ENCODE measurements around the gene DOC2B. TPM values are rescaled to one million over a fixed set of nuclear protein-coding genes. Genes with fewer than 3 reads are reported as not detected.
A peak's percentile ranks its signal among the peaks of the same experiment; 100 is the strongest.

The DOC2B gene
- total and polyA plus RNA-seq, 7 donors, result 1.7 to 6.3 (median 3.3) TPM

DNA sequence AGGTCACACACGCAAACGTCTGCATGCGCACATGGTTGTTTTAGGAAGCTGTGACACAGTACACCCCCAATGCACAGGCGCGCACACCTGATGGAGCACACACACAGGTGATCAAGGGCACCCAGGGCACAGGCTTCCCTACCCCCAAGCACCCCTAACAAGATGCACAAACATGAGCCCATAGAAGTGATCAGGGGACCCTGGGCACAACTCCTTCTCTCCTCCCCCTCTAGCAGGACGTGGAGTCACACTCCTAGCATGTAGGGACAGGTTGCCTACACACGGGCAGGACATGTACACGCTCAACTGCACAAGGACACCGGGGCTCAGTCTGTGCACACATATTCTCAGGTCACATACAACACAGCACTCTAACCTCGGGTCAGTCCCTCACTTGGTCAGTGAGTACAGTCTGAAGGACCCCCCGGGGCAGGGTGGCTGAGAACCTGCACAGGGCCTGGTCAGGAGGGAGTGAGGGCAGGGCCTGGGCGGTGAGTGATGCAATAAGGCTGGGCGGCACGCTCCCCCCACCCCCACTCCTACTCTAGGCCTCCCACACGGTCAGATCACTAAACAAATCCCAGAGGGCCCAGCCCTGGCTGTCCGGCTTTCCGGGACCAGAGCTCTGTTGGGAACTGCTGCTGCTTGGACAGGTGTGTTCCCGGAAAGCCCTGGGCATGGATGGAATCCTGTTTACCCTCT, 751 bp upstream of the DOC2B start:
- ATAC-seq (no peak), DNase-seq (no peak)
- 54 to 64% (median 58%) methylated on average over 18 of the region's 18 CpGs for WGBS, 3 donors
- Histone ChIP-seq H3K27ac (no peak overlapping the region), H3K27me3 (ENCODE audit: insufficient read depth in 3 of 3, low read length in 2 of 3) (peaks cover 0 to 53% (median 15%) of the 10 kb centered on the region in 3 donors), H3K4me1 (no peaks in the 10 kb centered on the region), H3K4me3 (peak overlapping the region; percentile 40), H3K9me3 (no peaks in the 10 kb centered on the region), H3K36me3 (ENCODE audit: insufficient read depth in 1 of 2, low read depth in 1 of 2) (no peaks in the 10 kb centered on the region)
- TF ChIP-seq, protein P1, sequence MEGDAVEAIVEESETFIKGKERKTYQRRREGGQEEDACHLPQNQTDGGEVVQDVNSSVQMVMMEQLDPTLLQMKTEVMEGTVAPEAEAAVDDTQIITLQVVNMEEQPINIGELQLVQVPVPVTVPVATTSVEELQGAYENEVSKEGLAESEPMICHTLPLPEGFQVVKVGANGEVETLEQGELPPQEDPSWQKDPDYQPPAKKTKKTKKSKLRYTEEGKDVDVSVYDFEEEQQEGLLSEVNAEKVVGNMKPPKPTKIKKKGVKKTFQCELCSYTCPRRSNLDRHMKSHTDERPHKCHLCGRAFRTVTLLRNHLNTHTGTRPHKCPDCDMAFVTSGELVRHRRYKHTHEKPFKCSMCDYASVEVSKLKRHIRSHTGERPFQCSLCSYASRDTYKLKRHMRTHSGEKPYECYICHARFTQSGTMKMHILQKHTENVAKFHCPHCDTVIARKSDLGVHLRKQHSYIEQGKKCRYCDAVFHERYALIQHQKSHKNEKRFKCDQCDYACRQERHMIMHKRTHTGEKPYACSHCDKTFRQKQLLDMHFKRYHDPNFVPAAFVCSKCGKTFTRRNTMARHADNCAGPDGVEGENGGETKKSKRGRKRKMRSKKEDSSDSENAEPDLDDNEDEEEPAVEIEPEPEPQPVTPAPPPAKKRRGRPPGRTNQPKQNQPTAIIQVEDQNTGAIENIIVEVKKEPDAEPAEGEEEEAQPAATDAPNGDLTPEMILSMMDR (IDR thresholded peaks at IDR 0.05), result no peak
- intact Hi-C loops (cut with DNase I), result no loop called here

GRCh38 chr17:180381-181244, 837 bp downstream of the DOC2B start:
- Histone ChIP-seq H3K4me3 (peak overlapping the region; percentile 62), H3K27me3 (ENCODE audit: insufficient read depth in 3 of 3, low read length in 2 of 3) (peaks cover 0 to 54% (median 15%) of the 10 kb centered on the region in 3 donors), H3K36me3 (ENCODE audit: insufficient read depth in 1 of 2, low read depth in 1 of 2) (no peaks in the 10 kb centered on the region), H3K27ac (peak overlapping the region; percentile 41), H3K4me1 (no peaks in the 10 kb centered on the region), H3K9me3 (no peaks in the 10 kb centered on the region)
- TF ChIP-seq, protein P1 (IDR thresholded peaks at IDR 0.05), result no peak
- 1 to 2% (median 1%) methylated on average over 67 to 112 of the region's 112 CpGs for WGBS, 3 donors
- DNase-seq (no peak), ATAC-seq (peak in 3 of 4 donors; percentile 15 to 36 (median 17))
- intact Hi-C loops (cut with DNase I), result no loop called here

GRCh38 chr17:179781-180380, 1.6 kb downstream of the DOC2B start:
- Histone ChIP-seq H3K9me3 (no peaks in the 10 kb centered on the region), H3K27me3 (ENCODE audit: insufficient read depth in 3 of 3, low read length in 2 of 3) (peaks cover 0 to 54% (median 15%) of the 10 kb centered on the region in 3 donors), H3K4me3 (peak overlapping the region; percentile 62), H3K36me3 (ENCODE audit: insufficient read depth in 1 of 2, low read depth in 1 of 2) (no peaks in the 10 kb centered on the region), H3K4me1 (no peaks in the 10 kb centered on the region), H3K27ac (no peak overlapping the region)
- 26 to 40% (median 33%) methylated on average over 19 to 32 of the region's 32 CpGs for WGBS, 3 donors
- intact Hi-C loops (cut with DNase I), result no loop called here
- ATAC-seq, result peak in 1 of 4 donors; percentile 32
- no peak for DNase-seq
- TF ChIP-seq, protein P1 (IDR thresholded peaks at IDR 0.05), result no peak

GRCh38 chr17:179066-179432, 2.4 kb downstream of the DOC2B start:
- no peaks in the 10 kb centered on the region for H3K9me3 ChIP-seq
- DNase-seq (peak in 1 of 2 donors; percentile 49), ATAC-seq (no peak)
- no peaks in the 10 kb centered on the region for H3K4me1 ChIP-seq
- no peaks in the 10 kb centered on the region for H3K36me3 ChIP-seq (ENCODE audit: insufficient read depth in 1 of 2, low read depth in 1 of 2)
- peak overlapping the region; percentile 62 for H3K4me3 ChIP-seq
- no peak overlapping the region for H3K27ac ChIP-seq
- H3K27me3 ChIP-seq (ENCODE audit: insufficient read depth in 3 of 3, low read length in 2 of 3), result peaks cover 0 to 54% (median 13%) of the 10 kb centered on the region in 3 donors
- WGBS, 3 donors, result 47 to 63% (median 62%) methylated on average over 5 of the region's 5 CpGs
- TF ChIP-seq, protein P1 (IDR thresholded peaks at IDR 0.05), result no peak
- intact Hi-C loops (cut with DNase I), result no loop called here
